ENCODE data around the gene NEK6.

The NEK6 gene

DNA sequence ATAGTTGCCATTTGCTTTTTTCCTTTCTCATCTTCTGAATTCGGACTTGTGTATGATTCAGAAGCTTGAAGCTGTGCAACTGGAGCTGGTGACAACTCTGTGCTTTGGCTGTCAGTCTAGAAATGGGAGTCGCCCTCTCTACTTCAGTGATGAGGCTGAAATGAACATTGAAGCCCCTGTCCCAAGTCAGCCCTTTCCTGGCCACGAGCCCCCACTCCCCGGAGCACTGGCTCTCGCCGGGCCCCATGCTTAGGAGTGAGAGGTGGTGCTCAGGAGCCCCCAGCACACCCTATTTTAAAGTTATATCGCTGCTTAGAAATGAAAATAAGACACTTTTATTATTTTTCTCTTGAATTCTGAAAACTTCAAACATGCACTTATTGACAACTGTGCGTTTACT lies 91.5 kb downstream of the NEK6 start:
- Histone ChIP-seq H4K20me1 (ENCODE audit: insufficient read depth, low read length) (peaks cover 28% of the 10 kb centered on the region), H3K4me1 (ENCODE audit: insufficient read depth, low read length) (no peaks in the 10 kb centered on the region), H3K36me3 (ENCODE audit: insufficient read depth, low read length) (peaks cover 60% of the 10 kb centered on the region), H3K4me3 (ENCODE audit: low read depth in 1 of 2, low read length in 2 of 2) (no peak overlapping the region), H3K79me2 (ENCODE audit: insufficient read depth, low read length) (no peaks in the 10 kb centered on the region), H2AFZ (ENCODE audit: low read depth, low read length) (no peak overlapping the region), H3K9me3 (ENCODE audit: insufficient read depth, low read length, severe bottlenecking) (no peaks in the 10 kb centered on the region), H3K4me2 (ENCODE audit: insufficient read depth, low read length) (no peak overlapping the region), H3K9ac (ENCODE audit: low read depth, low read length) (no peak overlapping the region), H3K27ac (ENCODE audit: low read length) (no peak overlapping the region), H3K27me3 (ENCODE audit: insufficient read depth, low read length, poor library complexity) (no peaks in the 10 kb centered on the region)
- TF ChIP-seq, protein P1, sequence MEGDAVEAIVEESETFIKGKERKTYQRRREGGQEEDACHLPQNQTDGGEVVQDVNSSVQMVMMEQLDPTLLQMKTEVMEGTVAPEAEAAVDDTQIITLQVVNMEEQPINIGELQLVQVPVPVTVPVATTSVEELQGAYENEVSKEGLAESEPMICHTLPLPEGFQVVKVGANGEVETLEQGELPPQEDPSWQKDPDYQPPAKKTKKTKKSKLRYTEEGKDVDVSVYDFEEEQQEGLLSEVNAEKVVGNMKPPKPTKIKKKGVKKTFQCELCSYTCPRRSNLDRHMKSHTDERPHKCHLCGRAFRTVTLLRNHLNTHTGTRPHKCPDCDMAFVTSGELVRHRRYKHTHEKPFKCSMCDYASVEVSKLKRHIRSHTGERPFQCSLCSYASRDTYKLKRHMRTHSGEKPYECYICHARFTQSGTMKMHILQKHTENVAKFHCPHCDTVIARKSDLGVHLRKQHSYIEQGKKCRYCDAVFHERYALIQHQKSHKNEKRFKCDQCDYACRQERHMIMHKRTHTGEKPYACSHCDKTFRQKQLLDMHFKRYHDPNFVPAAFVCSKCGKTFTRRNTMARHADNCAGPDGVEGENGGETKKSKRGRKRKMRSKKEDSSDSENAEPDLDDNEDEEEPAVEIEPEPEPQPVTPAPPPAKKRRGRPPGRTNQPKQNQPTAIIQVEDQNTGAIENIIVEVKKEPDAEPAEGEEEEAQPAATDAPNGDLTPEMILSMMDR (IDR thresholded peaks at IDR 0.05; ENCODE audit: borderline replicate concordance, extremely low read depth, low read length, poor library complexity, severe bottlenecking): no peak
- TF ChIP-seq EZH2 (IDR thresholded peaks at IDR 0.05; ENCODE audit: borderline replicate concordance, low read depth, low read length, severe bottlenecking): no peak
- DNase-seq (no peak), ATAC-seq (ENCODE audit: insufficient read depth, low read depth) (no peak)

DNA sequence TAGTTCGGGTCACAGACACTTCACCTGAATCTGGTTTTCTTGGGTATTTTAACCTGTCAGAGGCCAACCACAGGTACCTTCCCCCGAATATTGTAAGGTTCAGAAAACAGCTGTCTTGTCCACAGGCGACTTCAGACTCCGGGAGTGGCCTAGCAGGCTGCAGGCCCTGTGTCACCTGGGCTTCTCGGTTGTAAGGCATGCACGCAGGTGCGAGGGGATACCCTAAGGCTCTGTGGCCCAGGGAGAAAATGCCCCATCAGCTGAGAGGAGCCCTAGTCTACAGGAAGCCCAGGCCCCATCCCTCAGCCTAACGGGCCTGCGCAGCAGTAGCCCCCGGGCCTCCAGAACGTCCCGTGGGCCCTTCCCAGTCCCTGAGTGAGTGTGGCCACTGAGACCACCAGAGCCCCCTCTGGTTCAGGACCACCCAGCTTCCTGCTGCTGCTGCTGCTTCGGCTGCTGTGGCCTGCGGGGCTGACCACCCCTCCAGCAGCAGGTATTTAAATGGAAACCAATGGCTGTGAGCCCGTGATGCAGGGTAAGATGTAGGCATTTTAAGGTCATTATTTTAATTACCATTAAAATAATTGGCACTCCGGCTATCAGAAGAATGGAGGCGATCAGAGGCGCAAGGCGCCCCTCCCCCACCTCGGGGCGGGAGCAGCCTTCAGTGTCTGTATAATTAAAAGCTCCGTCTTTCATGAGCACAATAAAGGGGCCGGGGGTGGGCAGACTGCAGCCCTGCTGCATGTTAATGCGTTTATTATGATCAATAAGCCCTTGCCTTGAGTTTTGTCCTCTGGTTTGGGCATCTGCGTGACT lies 92.1 kb downstream of the NEK6 start:
- peaks cover 66% of the 10 kb centered on the region for H3K36me3 ChIP-seq (ENCODE audit: insufficient read depth, low read length)
- peaks cover 34% of the 10 kb centered on the region for H4K20me1 ChIP-seq (ENCODE audit: insufficient read depth, low read length)
- no peak overlapping the region for H3K27ac ChIP-seq (ENCODE audit: low read length)

DNA sequence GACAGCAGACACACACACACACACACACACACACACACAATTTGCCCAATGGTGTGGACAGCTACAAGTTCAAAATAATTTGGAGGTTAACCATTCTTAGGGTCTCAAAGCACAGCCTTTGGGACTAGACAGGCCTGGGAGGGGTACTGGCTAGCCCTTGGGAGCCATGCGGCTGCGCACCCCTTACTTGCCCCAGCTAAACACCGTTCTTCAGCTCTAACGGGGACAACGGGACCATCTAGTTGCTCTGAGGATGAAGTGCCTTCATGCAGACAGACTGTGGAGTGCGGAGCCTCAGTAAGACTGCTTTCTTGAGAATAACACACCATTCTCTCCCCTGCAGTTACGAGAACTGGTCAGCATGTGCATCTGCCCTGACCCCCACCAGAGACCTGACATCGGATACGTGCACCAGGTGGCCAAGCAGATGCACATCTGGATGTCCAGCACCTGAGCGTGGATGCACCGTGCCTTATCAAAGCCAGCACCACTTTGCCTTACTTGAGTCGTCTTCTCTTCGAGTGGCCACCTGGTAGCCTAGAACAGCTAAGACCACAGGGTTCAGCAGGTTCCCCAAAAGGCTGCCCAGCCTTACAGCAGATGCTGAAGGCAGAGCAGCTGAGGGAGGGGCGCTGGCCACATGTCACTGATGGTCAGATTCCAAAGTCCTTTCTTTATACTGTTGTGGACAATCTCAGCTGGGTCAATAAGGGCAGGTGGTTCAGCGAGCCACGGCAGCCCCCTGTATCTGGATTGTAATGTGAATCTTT lies 92.9 kb downstream of the NEK6 start:
- no peak for TF ChIP-seq EZH2 (IDR thresholded peaks at IDR 0.05; ENCODE audit: borderline replicate concordance, low read depth, low read length, severe bottlenecking)
- TF ChIP-seq, protein P1 (IDR thresholded peaks at IDR 0.05; ENCODE audit: borderline replicate concordance, extremely low read depth, low read length, poor library complexity, severe bottlenecking): no peak
- Histone ChIP-seq H2AFZ (ENCODE audit: low read depth, low read length) (no peak overlapping the region), H3K4me2 (ENCODE audit: insufficient read depth, low read length) (no peak overlapping the region), H3K9ac (ENCODE audit: low read depth, low read length) (no peak overlapping the region), H3K4me3 (ENCODE audit: low read depth in 1 of 2, low read length in 2 of 2) (no peak overlapping the region), H3K36me3 (ENCODE audit: insufficient read depth, low read length) (peaks cover 72% of the 10 kb centered on the region), H4K20me1 (ENCODE audit: insufficient read depth, low read length) (peaks cover 42% of the 10 kb centered on the region), H3K27me3 (ENCODE audit: insufficient read depth, low read length, poor library complexity) (no peaks in the 10 kb centered on the region), H3K79me2 (ENCODE audit: insufficient read depth, low read length) (no peaks in the 10 kb centered on the region), H3K4me1 (ENCODE audit: insufficient read depth, low read length) (no peaks in the 10 kb centered on the region), H3K27ac (ENCODE audit: low read length) (no peak overlapping the region), H3K9me3 (ENCODE audit: insufficient read depth, low read length, severe bottlenecking) (no peaks in the 10 kb centered on the region)
- ATAC-seq (ENCODE audit: insufficient read depth, low read depth) (no peak), DNase-seq (no peak)

More for the DNA sequence above, 92.1 kb downstream of the NEK6 start:
- H2AFZ ChIP-seq (ENCODE audit: low read depth, low read length): no peak overlapping the region
- H3K27me3 ChIP-seq (ENCODE audit: insufficient read depth, low read length, poor library complexity): no peaks in the 10 kb centered on the region
- H3K4me2 ChIP-seq (ENCODE audit: insufficient read depth, low read length): no peak overlapping the region
- no peak for TF ChIP-seq EZH2 (IDR thresholded peaks at IDR 0.05; ENCODE audit: borderline replicate concordance, low read depth, low read length, severe bottlenecking)
- TF ChIP-seq, protein P1 (IDR thresholded peaks at IDR 0.05; ENCODE audit: borderline replicate concordance, extremely low read depth, low read length, poor library complexity, severe bottlenecking): no peak
- no peak overlapping the region for H3K9ac ChIP-seq (ENCODE audit: low read depth, low read length)
- H3K79me2 ChIP-seq (ENCODE audit: insufficient read depth, low read length): no peaks in the 10 kb centered on the region
- ATAC-seq (ENCODE audit: insufficient read depth, low read depth) (no peak), DNase-seq (no peak)
- H3K4me1 ChIP-seq (ENCODE audit: insufficient read depth, low read length): no peaks in the 10 kb centered on the region
- H3K4me3 ChIP-seq (ENCODE audit: low read depth in 1 of 2, low read length in 2 of 2): no peak overlapping the region
- H3K9me3 ChIP-seq (ENCODE audit: insufficient read depth, low read length, severe bottlenecking): no peaks in the 10 kb centered on the region
